ENCODE data around the gene APIP. TPM values are rescaled to one million over a fixed set of nuclear protein-coding genes. Genes with fewer than 3 reads are reported as not detected.

The APIP gene
- total and polyA plus RNA-seq, 2 donors (not counting 1 experiment from before 2014, with no cell fraction given) = 32.2 to 32.7 TPM

DNA sequence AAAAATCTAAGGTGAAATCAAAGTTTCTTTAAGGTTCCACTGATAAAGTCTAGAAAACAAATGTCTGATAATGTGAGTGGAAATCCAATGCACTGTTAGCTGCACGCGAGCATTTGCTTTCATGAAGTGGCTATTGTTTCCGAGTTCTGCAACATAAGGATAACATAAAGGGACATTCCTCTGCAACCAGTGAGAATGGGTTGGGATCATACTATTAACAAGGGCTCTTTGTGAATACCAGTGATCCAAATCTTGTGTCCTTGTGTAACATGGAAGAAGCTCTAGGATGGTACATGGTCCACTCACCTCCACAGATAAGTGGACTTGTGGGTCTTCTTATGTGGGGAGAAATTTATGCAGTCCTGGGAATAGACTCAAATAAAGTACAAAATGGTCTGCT, 24.6 kb downstream of the APIP start:
- H3K27me3 ChIP-seq (ENCODE audit: control insufficient read depth, insufficient read depth, low read length) = no peaks in the 10 kb centered on the region
- no peak overlapping the region for H3K4me2 ChIP-seq (ENCODE audit: extremely low read depth, insufficient read depth, low read length)
- H3K4me1 ChIP-seq (ENCODE audit: control insufficient read depth, extremely low read depth, insufficient read depth, low read length) = no peaks in the 10 kb centered on the region
- TF ChIP-seq, protein P1, sequence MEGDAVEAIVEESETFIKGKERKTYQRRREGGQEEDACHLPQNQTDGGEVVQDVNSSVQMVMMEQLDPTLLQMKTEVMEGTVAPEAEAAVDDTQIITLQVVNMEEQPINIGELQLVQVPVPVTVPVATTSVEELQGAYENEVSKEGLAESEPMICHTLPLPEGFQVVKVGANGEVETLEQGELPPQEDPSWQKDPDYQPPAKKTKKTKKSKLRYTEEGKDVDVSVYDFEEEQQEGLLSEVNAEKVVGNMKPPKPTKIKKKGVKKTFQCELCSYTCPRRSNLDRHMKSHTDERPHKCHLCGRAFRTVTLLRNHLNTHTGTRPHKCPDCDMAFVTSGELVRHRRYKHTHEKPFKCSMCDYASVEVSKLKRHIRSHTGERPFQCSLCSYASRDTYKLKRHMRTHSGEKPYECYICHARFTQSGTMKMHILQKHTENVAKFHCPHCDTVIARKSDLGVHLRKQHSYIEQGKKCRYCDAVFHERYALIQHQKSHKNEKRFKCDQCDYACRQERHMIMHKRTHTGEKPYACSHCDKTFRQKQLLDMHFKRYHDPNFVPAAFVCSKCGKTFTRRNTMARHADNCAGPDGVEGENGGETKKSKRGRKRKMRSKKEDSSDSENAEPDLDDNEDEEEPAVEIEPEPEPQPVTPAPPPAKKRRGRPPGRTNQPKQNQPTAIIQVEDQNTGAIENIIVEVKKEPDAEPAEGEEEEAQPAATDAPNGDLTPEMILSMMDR (conservative IDR thresholded peaks at IDR 0.05 in 1 of 2, IDR thresholded peaks at IDR 0.05 in 1 of 2; ENCODE audit: low read depth in 1 of 2, low read length in 2 of 2) = no peak
- TF ChIP-seq EZH2 (IDR thresholded peaks at IDR 0.05; ENCODE audit: low read length, missing control alignments) = no peak
- H4K20me1 ChIP-seq (ENCODE audit: control insufficient read depth, extremely low read depth, insufficient read depth, low read length) = no peaks in the 10 kb centered on the region
- H3K36me3 ChIP-seq (ENCODE audit: control insufficient read depth, insufficient read depth, low read length) = no peaks in the 10 kb centered on the region
- no peaks in the 10 kb centered on the region for H3K9me3 ChIP-seq (ENCODE audit: control insufficient read depth, insufficient read depth, low read depth, low read length)
- H3K79me2 ChIP-seq (ENCODE audit: control insufficient read depth, insufficient read depth, low read length) = no peaks in the 10 kb centered on the region
- H3K27ac ChIP-seq (ENCODE audit: insufficient read depth, low read length) = no peak overlapping the region
- no peak overlapping the region for H3K9ac ChIP-seq (ENCODE audit: insufficient read depth, low read length)
- no peak overlapping the region for H2AFZ ChIP-seq (ENCODE audit: low read length)
- DNase-seq (ENCODE audit: low read depth in 2 of 2) = no peak
- no peak overlapping the region for H3K4me3 ChIP-seq (replicated peaks in 1 of 4; ENCODE audit: control extremely low read depth in 1 of 4, insufficient read depth in 1 of 4, low read depth in 3 of 4, low read length in 4 of 4)

DNA sequence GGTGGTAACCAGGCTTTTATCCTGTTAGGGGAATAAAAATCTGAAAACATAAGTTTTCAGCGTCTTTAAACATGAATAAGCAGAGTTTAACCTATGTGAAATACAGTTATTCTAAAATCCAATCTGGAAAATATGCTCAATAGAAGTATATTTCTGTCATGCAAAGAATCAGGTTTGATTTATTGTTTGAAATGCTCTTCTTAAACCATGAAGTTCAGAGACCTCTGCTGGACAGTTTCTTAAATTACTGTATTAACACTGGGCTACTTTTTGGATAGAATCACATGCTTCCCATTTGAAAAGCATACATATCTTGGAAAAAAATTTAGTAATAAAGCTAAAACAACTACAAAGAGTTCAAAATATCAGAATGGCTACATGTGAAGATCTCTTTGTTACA, 25.4 kb downstream of the APIP start:
- no peak overlapping the region for H3K4me3 ChIP-seq (replicated peaks in 1 of 4; ENCODE audit: control extremely low read depth in 1 of 4, insufficient read depth in 1 of 4, low read depth in 3 of 4, low read length in 4 of 4)
- peak; percentile 42 to 81 for DNase-seq (ENCODE audit: low read depth in 2 of 2)
- TF ChIP-seq, protein P1 (conservative IDR thresholded peaks at IDR 0.05 in 1 of 2, IDR thresholded peaks at IDR 0.05 in 1 of 2; ENCODE audit: low read depth in 1 of 2, low read length in 2 of 2) = peak in 1 of 2 donors; percentile 43
- no peak for TF ChIP-seq EZH2 (IDR thresholded peaks at IDR 0.05; ENCODE audit: low read length, missing control alignments)

DNA sequence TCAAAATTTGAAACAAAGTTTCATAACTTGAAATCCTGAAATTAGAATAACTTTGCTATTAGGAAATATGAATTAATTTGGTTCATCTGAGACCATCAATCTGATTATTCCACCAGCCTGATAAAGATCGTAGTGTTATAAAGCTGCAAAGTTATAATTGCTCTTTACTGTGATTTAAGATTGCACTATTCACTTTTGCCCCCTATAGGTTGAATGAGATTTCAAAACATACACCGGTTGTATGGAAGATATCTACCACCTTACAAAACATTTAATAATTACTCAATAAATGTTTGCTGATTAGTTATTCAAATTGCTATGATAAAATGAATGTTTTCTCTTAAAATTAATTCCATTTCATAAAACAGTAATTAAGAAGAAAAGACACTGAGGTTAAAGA, 26.1 kb downstream of the APIP start:
- Histone ChIP-seq H2AFZ (ENCODE audit: low read length) (no peak overlapping the region), H3K4me1 (ENCODE audit: control insufficient read depth, extremely low read depth, insufficient read depth, low read length) (no peaks in the 10 kb centered on the region), H3K9me3 (ENCODE audit: control insufficient read depth, insufficient read depth, low read depth, low read length) (no peaks in the 10 kb centered on the region), H3K27me3 (ENCODE audit: control insufficient read depth, insufficient read depth, low read length) (no peaks in the 10 kb centered on the region), H3K4me2 (ENCODE audit: extremely low read depth, insufficient read depth, low read length) (no peak overlapping the region), H3K27ac (ENCODE audit: insufficient read depth, low read length) (no peak overlapping the region), H3K79me2 (ENCODE audit: control insufficient read depth, insufficient read depth, low read length) (no peaks in the 10 kb centered on the region), H3K9ac (ENCODE audit: insufficient read depth, low read length) (no peak overlapping the region), H3K4me3 (replicated peaks in 1 of 4; ENCODE audit: control extremely low read depth in 1 of 4, insufficient read depth in 1 of 4, low read depth in 3 of 4, low read length in 4 of 4) (no peak overlapping the region), H3K36me3 (ENCODE audit: control insufficient read depth, insufficient read depth, low read length) (no peaks in the 10 kb centered on the region), H4K20me1 (ENCODE audit: control insufficient read depth, extremely low read depth, insufficient read depth, low read length) (no peaks in the 10 kb centered on the region)
- peak in 1 of 2 donors; percentile 58 for DNase-seq (ENCODE audit: low read depth in 2 of 2)
- no peak for TF ChIP-seq EZH2 (IDR thresholded peaks at IDR 0.05; ENCODE audit: low read length, missing control alignments)
- TF ChIP-seq, protein P1 (conservative IDR thresholded peaks at IDR 0.05 in 1 of 2, IDR thresholded peaks at IDR 0.05 in 1 of 2; ENCODE audit: low read depth in 1 of 2, low read length in 2 of 2) = peak in 1 of 2 donors; percentile 50

More for the DNA sequence above, 25.4 kb downstream of the APIP start:
- H3K36me3 ChIP-seq (ENCODE audit: control insufficient read depth, insufficient read depth, low read length) = no peaks in the 10 kb centered on the region
- H2AFZ ChIP-seq (ENCODE audit: low read length) = no peak overlapping the region
- no peak overlapping the region for H3K27ac ChIP-seq (ENCODE audit: insufficient read depth, low read length)
- no peaks in the 10 kb centered on the region for H3K4me1 ChIP-seq (ENCODE audit: control insufficient read depth, extremely low read depth, insufficient read depth, low read length)
- H3K9me3 ChIP-seq (ENCODE audit: control insufficient read depth, insufficient read depth, low read depth, low read length) = no peaks in the 10 kb centered on the region
- no peak overlapping the region for H3K4me2 ChIP-seq (ENCODE audit: extremely low read depth, insufficient read depth, low read length)
- no peaks in the 10 kb centered on the region for H4K20me1 ChIP-seq (ENCODE audit: control insufficient read depth, extremely low read depth, insufficient read depth, low read length)
- no peaks in the 10 kb centered on the region for H3K27me3 ChIP-seq (ENCODE audit: control insufficient read depth, insufficient read depth, low read length)
- no peaks in the 10 kb centered on the region for H3K79me2 ChIP-seq (ENCODE audit: control insufficient read depth, insufficient read depth, low read length)
- H3K9ac ChIP-seq (ENCODE audit: insufficient read depth, low read length) = no peak overlapping the region

Data from fibroblast of lung (primary cell).